ENCODE data around the gene C16orf74.

The C16orf74 gene

GRCh38 chr16:85704900-85705846 lies 45.7 kb downstream of the C16orf74 start:
- Histone ChIP-seq H3K9ac (ENCODE audit: low read length in 5 of 5) (no peak overlapping the region), H3K4me3 (ENCODE audit: low read depth in 1 of 5, low read length in 5 of 5) (no peak overlapping the region), H3K27ac (ENCODE audit: low read depth, low read length) (no peak overlapping the region), H3K36me3 (ENCODE audit: control insufficient read depth in 5 of 5, insufficient read depth in 5 of 5, low read length in 5 of 5) (no peaks in the 10 kb centered on the region), H3K4me1 (ENCODE audit: control insufficient read depth in 5 of 5, insufficient read depth in 5 of 5, low read length in 5 of 5) (no peaks in the 10 kb centered on the region), H3K9me3 (ENCODE audit: control insufficient read depth in 5 of 5, low read length in 5 of 5) (peaks cover 0 to 7% (median 4%) of the 10 kb centered on the region in 5 donors), H3K27me3 (ENCODE audit: control insufficient read depth in 5 of 5, insufficient read depth in 4 of 5, low read length in 5 of 5) (no peaks in the 10 kb centered on the region)

GRCh38 chr16:85704011-85704410 lies 46.9 kb downstream of the C16orf74 start:
- no peak overlapping the region for H3K9ac ChIP-seq (ENCODE audit: low read length in 5 of 5)
- H3K27ac ChIP-seq (ENCODE audit: low read depth, low read length): no peak overlapping the region
- peaks cover 0 to 11% (median 5%) of the 10 kb centered on the region in 5 donors for H3K4me1 ChIP-seq (ENCODE audit: control insufficient read depth in 5 of 5, insufficient read depth in 5 of 5, low read length in 5 of 5)
- no peak overlapping the region for H3K4me3 ChIP-seq (ENCODE audit: low read depth in 1 of 5, low read length in 5 of 5)
- peaks cover 0 to 7% (median 4%) of the 10 kb centered on the region in 5 donors for H3K9me3 ChIP-seq (ENCODE audit: control insufficient read depth in 5 of 5, low read length in 5 of 5)
- H3K36me3 ChIP-seq (ENCODE audit: control insufficient read depth in 5 of 5, insufficient read depth in 5 of 5, low read length in 5 of 5): no peaks in the 10 kb centered on the region
- peaks cover 0 to under 1% (median 0%) of the 10 kb centered on the region in 5 donors for H3K27me3 ChIP-seq (ENCODE audit: control insufficient read depth in 5 of 5, insufficient read depth in 4 of 5, low read length in 5 of 5)

- no peaks in the 10 kb centered on the region for H3K36me3 ChIP-seq (ENCODE audit: control insufficient read depth in 5 of 5, insufficient read depth in 5 of 5, low read length in 5 of 5)
- peaks cover 0 to 7% (median 4%) of the 10 kb centered on the region in 5 donors for H3K9me3 ChIP-seq (ENCODE audit: control insufficient read depth in 5 of 5, low read length in 5 of 5)
- H3K27ac ChIP-seq (ENCODE audit: low read depth, low read length): no peak overlapping the region
- peaks cover 0 to 11% (median 5%) of the 10 kb centered on the region in 5 donors for H3K4me1 ChIP-seq (ENCODE audit: control insufficient read depth in 5 of 5, insufficient read depth in 5 of 5, low read length in 5 of 5)
- H3K4me3 ChIP-seq (ENCODE audit: low read depth in 1 of 5, low read length in 5 of 5): peak overlapping the region in 1 of 5 donors; percentile 19
- peaks cover 14 to 40% (median 31%) of the 10 kb centered on the region in 5 donors for H3K27me3 ChIP-seq (ENCODE audit: control insufficient read depth in 5 of 5, insufficient read depth in 4 of 5, low read length in 5 of 5)
- H3K9ac ChIP-seq (ENCODE audit: low read length in 5 of 5): peak overlapping the region in 1 of 5 donors; percentile 42
Observed at GRCh38 chr16:85699628-85700027, 51.3 kb downstream of the C16orf74 start.

- no peak overlapping the region for H3K9ac ChIP-seq (ENCODE audit: low read length in 5 of 5)
- peaks cover 0 to 7% (median 4%) of the 10 kb centered on the region in 5 donors for H3K9me3 ChIP-seq (ENCODE audit: control insufficient read depth in 5 of 5, low read length in 5 of 5)
- peaks cover 0 to 11% (median 5%) of the 10 kb centered on the region in 5 donors for H3K4me1 ChIP-seq (ENCODE audit: control insufficient read depth in 5 of 5, insufficient read depth in 5 of 5, low read length in 5 of 5)
- no peaks in the 10 kb centered on the region for H3K36me3 ChIP-seq (ENCODE audit: control insufficient read depth in 5 of 5, insufficient read depth in 5 of 5, low read length in 5 of 5)
- peaks cover 14 to 40% (median 31%) of the 10 kb centered on the region in 5 donors for H3K27me3 ChIP-seq (ENCODE audit: control insufficient read depth in 5 of 5, insufficient read depth in 4 of 5, low read length in 5 of 5)
- H3K4me3 ChIP-seq (ENCODE audit: low read depth in 1 of 5, low read length in 5 of 5): peak overlapping the region in 1 of 5 donors; percentile 19
- H3K27ac ChIP-seq (ENCODE audit: low read depth, low read length): no peak overlapping the region
Observed at GRCh38 chr16:85698935-85699558, 51.8 kb downstream of the C16orf74 start.

- peaks cover 14 to 40% (median 31%) of the 10 kb centered on the region in 5 donors for H3K27me3 ChIP-seq (ENCODE audit: control insufficient read depth in 5 of 5, insufficient read depth in 4 of 5, low read length in 5 of 5)
- no peaks in the 10 kb centered on the region for H3K36me3 ChIP-seq (ENCODE audit: control insufficient read depth in 5 of 5, insufficient read depth in 5 of 5, low read length in 5 of 5)
- H3K9ac ChIP-seq (ENCODE audit: low read length in 5 of 5): no peak overlapping the region
- peaks cover 0 to 7% (median 4%) of the 10 kb centered on the region in 5 donors for H3K9me3 ChIP-seq (ENCODE audit: control insufficient read depth in 5 of 5, low read length in 5 of 5)
- peaks cover 0 to 11% (median 5%) of the 10 kb centered on the region in 5 donors for H3K4me1 ChIP-seq (ENCODE audit: control insufficient read depth in 5 of 5, insufficient read depth in 5 of 5, low read length in 5 of 5)
- no peak overlapping the region for H3K27ac ChIP-seq (ENCODE audit: low read depth, low read length)
- H3K4me3 ChIP-seq (ENCODE audit: low read depth in 1 of 5, low read length in 5 of 5): no peak overlapping the region
Observed at GRCh38 chr16:85698459-85698891, 52.4 kb downstream of the C16orf74 start.

- Histone ChIP-seq H3K9me3 (ENCODE audit: control insufficient read depth in 5 of 5, low read length in 5 of 5) (peaks cover 0 to 7% (median 4%) of the 10 kb centered on the region in 5 donors), H3K4me1 (ENCODE audit: control insufficient read depth in 5 of 5, insufficient read depth in 5 of 5, low read length in 5 of 5) (peaks cover 0 to 11% (median 5%) of the 10 kb centered on the region in 5 donors)
Observed at GRCh38 chr16:85697431-85697830, 53.5 kb downstream of the C16orf74 start.

GRCh38 chr16:85696781-85697180 lies 54.1 kb downstream of the C16orf74 start:
- Histone ChIP-seq H3K9me3 (ENCODE audit: control insufficient read depth in 5 of 5, low read length in 5 of 5) (peaks cover 0 to 4% (median under 1%) of the 10 kb centered on the region in 5 donors), H3K36me3 (ENCODE audit: control insufficient read depth in 5 of 5, insufficient read depth in 5 of 5, low read length in 5 of 5) (no peaks in the 10 kb centered on the region), H3K27ac (ENCODE audit: low read depth, low read length) (no peak overlapping the region), H3K27me3 (ENCODE audit: control insufficient read depth in 5 of 5, insufficient read depth in 4 of 5, low read length in 5 of 5) (peaks cover 14 to 40% (median 31%) of the 10 kb centered on the region in 5 donors), H3K4me1 (ENCODE audit: control insufficient read depth in 5 of 5, insufficient read depth in 5 of 5, low read length in 5 of 5) (peaks cover 0 to 11% (median 5%) of the 10 kb centered on the region in 5 donors), H3K4me3 (ENCODE audit: low read depth in 1 of 5, low read length in 5 of 5) (no peak overlapping the region), H3K9ac (ENCODE audit: low read length in 5 of 5) (no peak overlapping the region)

More at GRCh38 chr16:85697431-85697830, 53.5 kb downstream of the C16orf74 start:
- Histone ChIP-seq H3K36me3 (ENCODE audit: control insufficient read depth in 5 of 5, insufficient read depth in 5 of 5, low read length in 5 of 5) (no peaks in the 10 kb centered on the region), H3K4me3 (ENCODE audit: low read depth in 1 of 5, low read length in 5 of 5) (no peak overlapping the region), H3K27me3 (ENCODE audit: control insufficient read depth in 5 of 5, insufficient read depth in 4 of 5, low read length in 5 of 5) (peaks cover 14 to 40% (median 31%) of the 10 kb centered on the region in 5 donors), H3K9ac (ENCODE audit: low read length in 5 of 5) (no peak overlapping the region), H3K27ac (ENCODE audit: low read depth, low read length) (no peak overlapping the region)

GRCh38 chr16:85695196-85696128 lies 55.4 kb downstream of the C16orf74 start:
- Histone ChIP-seq H3K9me3 (ENCODE audit: control insufficient read depth in 5 of 5, low read length in 5 of 5) (no peaks in the 10 kb centered on the region), H3K4me1 (ENCODE audit: control insufficient read depth in 5 of 5, insufficient read depth in 5 of 5, low read length in 5 of 5) (peaks cover 0 to 11% (median 5%) of the 10 kb centered on the region in 5 donors), H3K27me3 (ENCODE audit: control insufficient read depth in 5 of 5, insufficient read depth in 4 of 5, low read length in 5 of 5) (peaks cover 14 to 44% (median 31%) of the 10 kb centered on the region in 5 donors), H3K4me3 (ENCODE audit: low read depth in 1 of 5, low read length in 5 of 5) (no peak overlapping the region), H3K36me3 (ENCODE audit: control insufficient read depth in 5 of 5, insufficient read depth in 5 of 5, low read length in 5 of 5) (no peaks in the 10 kb centered on the region), H3K9ac (ENCODE audit: low read length in 5 of 5) (no peak overlapping the region), H3K27ac (ENCODE audit: low read depth, low read length) (no peak overlapping the region)

- Histone ChIP-seq H3K36me3 (ENCODE audit: control insufficient read depth in 5 of 5, insufficient read depth in 5 of 5, low read length in 5 of 5) (no peaks in the 10 kb centered on the region), H3K4me3 (ENCODE audit: low read depth in 1 of 5, low read length in 5 of 5) (no peak overlapping the region), H3K9ac (ENCODE audit: low read length in 5 of 5) (no peak overlapping the region), H3K9me3 (ENCODE audit: control insufficient read depth in 5 of 5, low read length in 5 of 5) (no peaks in the 10 kb centered on the region), H3K27ac (ENCODE audit: low read depth, low read length) (no peak overlapping the region), H3K4me1 (ENCODE audit: control insufficient read depth in 5 of 5, insufficient read depth in 5 of 5, low read length in 5 of 5) (peaks cover 0 to 15% (median 12%) of the 10 kb centered on the region in 5 donors), H3K27me3 (ENCODE audit: control insufficient read depth in 5 of 5, insufficient read depth in 4 of 5, low read length in 5 of 5) (peaks cover 0 to 14% (median 9%) of the 10 kb centered on the region in 5 donors)
Observed at GRCh38 chr16:85690469-85691064, 60.3 kb downstream of the C16orf74 start.
